ENCODE measurements around the gene SH3RF3.
"Not testable (repeated sequence)": the region's sequence is repeated elsewhere in the genome, so short reads cannot be mapped to it uniquely, and the experiment has no call there.

Gene SH3RF3

DNA sequence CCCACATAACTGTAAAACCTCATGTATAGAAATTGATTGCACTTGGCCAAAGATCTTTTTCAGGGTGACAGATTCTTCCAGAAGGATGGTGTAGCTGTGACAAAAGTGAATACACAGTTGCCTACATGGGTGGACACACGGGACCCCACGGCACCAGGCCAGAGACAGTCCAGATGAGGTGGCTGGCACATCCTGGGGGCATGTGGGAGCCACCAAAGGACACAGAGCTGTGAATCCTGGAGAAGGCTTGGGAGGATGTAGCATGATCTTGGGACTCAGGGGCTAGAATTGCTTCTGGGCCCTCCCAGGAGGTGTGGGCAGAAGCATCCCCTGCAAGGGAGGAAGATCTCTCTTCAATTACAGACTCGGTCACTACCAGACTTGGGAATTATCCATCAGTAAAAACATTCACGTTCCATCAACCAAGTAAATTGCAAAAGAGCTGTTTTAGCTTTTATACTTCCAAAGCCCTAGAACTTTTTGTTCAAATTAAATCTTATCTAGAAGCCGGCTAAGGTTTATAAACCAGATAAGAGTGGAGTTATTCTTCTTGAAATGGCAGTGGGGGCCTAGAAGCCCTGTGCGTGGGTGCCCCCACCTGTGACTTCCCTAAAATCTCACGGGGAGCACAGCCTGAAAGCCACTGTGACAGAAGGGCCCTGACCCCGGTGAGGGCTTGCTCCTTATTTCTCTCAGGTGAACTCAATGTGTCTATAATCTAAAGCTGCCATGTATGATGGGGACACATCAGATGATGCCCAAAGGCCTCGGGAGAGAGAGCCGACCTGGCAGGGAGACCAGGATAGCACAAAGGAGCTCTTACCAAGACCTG is 403.1 kb downstream of the SH3RF3 start:
- TF ChIP-seq POLR2A (IDR thresholded peaks at IDR 0.05; ENCODE audit: low read length) (no peak), GATA1 (IDR thresholded peaks at IDR 0.05; ENCODE audit: low read depth, low read length) (no peak)
- no peak for DNase-seq

GRCh38 chr2:109532728-109533076 is 403.7 kb downstream of the SH3RF3 start:
- DNase-seq: no peak
- no peak for TF ChIP-seq GATA1 (IDR thresholded peaks at IDR 0.05; ENCODE audit: low read depth, low read length)
- no peak for TF ChIP-seq POLR2A (IDR thresholded peaks at IDR 0.05; ENCODE audit: low read length)

DNA sequence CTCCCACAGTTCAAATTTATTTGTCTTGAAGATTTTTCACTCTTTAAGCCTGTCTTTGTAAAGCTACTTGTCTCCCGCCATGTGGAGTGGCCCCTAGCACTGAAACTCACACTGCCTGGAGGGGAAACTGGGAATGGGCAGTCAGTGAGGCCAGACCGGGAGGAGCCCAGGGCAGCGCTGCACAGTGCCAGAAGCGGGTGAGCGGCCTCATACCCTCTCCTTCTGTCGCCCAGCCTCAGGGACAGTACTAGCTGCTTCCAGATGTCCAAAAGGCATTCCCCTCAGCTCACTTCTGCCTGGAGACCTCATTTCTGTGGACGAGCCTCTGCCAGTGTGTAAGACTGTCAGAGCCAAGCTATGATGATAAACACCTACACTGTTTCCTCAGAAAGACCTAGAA is 404.8 kb downstream of the SH3RF3 start:
- TF ChIP-seq GATA1 (IDR thresholded peaks at IDR 0.05; ENCODE audit: low read depth, low read length) (no peak), POLR2A (IDR thresholded peaks at IDR 0.05; ENCODE audit: low read length) (no peak)
- no peak for DNase-seq

DNA sequence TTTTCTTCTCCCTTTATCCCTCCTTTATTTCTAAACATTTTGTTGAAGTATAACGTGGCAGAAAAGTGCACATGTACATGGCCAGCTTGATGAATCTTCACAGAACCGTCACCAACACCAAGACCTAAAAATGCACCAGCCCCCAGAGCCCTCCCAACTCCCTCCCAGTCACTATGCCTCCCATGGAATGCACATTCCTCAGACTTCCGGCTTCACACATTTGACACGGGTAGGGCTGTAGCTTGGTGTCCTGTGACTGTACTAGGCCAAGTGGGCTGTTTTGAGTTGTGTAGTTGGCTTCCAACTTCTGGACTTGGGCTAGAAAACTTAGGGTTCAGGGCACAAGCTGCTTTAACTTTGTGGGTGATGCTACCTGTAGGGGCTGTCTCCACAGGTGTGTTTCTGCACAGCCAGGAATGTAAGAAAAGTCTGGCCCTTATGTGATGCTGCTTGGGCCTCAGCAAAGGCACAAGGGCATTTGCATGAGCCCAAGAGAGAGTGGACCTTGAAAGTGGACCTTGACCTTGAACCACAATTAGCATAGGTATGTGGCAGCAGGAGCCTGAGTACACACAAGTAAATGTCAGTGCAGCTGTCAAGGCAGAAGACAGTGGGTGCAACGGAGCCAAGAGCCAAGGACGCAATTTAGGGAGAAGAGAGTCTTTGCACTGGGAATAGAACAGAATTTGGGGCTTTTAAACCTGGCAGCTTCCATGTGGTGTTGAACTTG is 406.4 kb downstream of the SH3RF3 start:
- DNase-seq: no peak
- TF ChIP-seq POLR2A (IDR thresholded peaks at IDR 0.05; ENCODE audit: low read length) (no peak), GATA1 (IDR thresholded peaks at IDR 0.05; ENCODE audit: low read depth, low read length) (no peak)

- not testable (repeated sequence) for DNase-seq
Observed at GRCh38 chr2:109536556-109536955, 407.6 kb downstream of the SH3RF3 start.

- DNase-seq: no peak
- TF ChIP-seq POLR2A (IDR thresholded peaks at IDR 0.05; ENCODE audit: low read length): no peak
- no peak for TF ChIP-seq GATA1 (IDR thresholded peaks at IDR 0.05; ENCODE audit: low read depth, low read length)
Observed at GRCh38 chr2:109537565-109538222, 408.7 kb downstream of the SH3RF3 start.

GRCh38 chr2:109538546-109538945 is 409.5 kb downstream of the SH3RF3 start:
- no peak for DNase-seq

DNA sequence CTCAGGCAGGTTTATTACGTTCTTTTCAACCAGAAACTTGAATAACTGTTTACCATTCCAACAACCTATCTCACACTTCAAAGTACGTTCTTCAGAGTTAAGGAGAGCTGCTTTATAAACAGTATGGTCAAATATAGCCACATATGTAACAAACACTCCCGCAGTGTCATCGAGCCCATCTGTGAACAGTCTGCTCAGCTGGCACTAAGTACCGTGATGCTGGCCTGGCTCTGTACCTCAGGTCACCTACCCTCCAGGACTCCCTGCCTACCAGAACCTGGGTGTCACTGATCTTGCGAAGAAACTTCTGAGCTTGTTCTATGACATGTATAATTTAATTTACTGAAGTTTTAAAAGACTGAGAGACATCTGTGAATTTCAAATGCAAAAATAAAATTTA is 413.4 kb downstream of the SH3RF3 start:
- no peak for DNase-seq

More at GRCh38 chr2:109538546-109538945, 409.5 kb downstream of the SH3RF3 start:
- TF ChIP-seq POLR2A (IDR thresholded peaks at IDR 0.05; ENCODE audit: low read length) (no peak), GATA1 (IDR thresholded peaks at IDR 0.05; ENCODE audit: low read depth, low read length) (no peak)

GRCh38 chr2:109545828-109546713 is 417.1 kb downstream of the SH3RF3 start:
- TF ChIP-seq GATA1 (IDR thresholded peaks at IDR 0.05; ENCODE audit: low read depth, low read length): no peak
- TF ChIP-seq POLR2A (IDR thresholded peaks at IDR 0.05; ENCODE audit: low read length): no peak

More for the DNA sequence above, 413.4 kb downstream of the SH3RF3 start:
- no peak for TF ChIP-seq POLR2A (IDR thresholded peaks at IDR 0.05; ENCODE audit: low read length)

DNA sequence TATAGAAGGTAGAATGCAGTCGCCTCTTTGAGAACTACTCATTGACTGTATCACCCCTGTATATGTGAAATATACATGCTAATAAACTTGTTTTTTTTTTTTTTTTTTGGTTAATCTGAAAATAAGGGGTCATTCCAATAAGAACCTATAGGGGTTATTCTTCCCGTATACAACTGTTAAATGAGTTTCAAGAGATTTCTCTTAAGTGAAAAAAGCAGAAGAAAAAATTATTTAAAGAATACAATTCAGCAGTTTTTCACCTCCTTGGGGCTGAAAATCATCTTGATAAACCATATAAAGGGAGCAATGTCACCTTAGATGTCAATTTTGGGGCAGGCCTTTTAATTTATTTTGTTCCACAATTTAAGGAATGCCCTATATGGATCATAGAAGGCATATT is 418.3 kb downstream of the SH3RF3 start:
- DNase-seq: no peak
- TF ChIP-seq POLR2A (IDR thresholded peaks at IDR 0.05; ENCODE audit: low read length) (no peak), GATA1 (IDR thresholded peaks at IDR 0.05; ENCODE audit: low read depth, low read length) (no peak)

More at GRCh38 chr2:109545828-109546713, 417.1 kb downstream of the SH3RF3 start:
- DNase-seq: peak; percentile 39 to 68

- DNase-seq: no peak
- TF ChIP-seq GATA1 (IDR thresholded peaks at IDR 0.05; ENCODE audit: low read depth, low read length) (no peak), POLR2A (IDR thresholded peaks at IDR 0.05; ENCODE audit: low read length) (no peak)
Observed at GRCh38 chr2:109549016-109549590, 420.1 kb downstream of the SH3RF3 start.
